ENCODE measurements around the gene CLDN5.

CLDN5 gene

DNA sequence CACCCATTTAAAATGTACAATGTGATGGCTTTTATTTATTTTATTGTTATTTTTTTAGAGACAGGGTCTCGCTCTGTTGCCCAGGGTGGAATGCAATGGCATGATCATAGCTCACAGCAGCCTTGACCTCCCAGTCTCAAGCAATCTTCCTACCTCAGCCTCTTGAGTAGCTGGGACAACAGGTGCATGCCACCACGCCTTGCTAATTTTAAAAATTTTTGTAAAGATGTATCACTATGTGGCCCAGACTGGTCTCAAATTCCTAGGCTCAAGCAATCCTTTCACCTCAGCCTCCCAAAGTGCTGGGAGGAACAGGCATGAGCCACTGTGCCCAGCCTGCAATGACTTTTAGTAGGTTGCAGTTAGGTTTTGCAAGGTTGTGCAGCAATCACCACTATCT is 14.3 kb downstream of the CLDN5 start:
- Histone ChIP-seq H3K27ac (ENCODE audit: low read depth, low read length) (no peak overlapping the region), H3K27me3 (ENCODE audit: insufficient read depth, low read length) (no peaks in the 10 kb centered on the region), H3K9me3 (ENCODE audit: insufficient read depth, low read depth, low read length) (no peaks in the 10 kb centered on the region), H3K4me1 (ENCODE audit: insufficient read depth, low read length) (no peaks in the 10 kb centered on the region), H3K4me3 (ENCODE audit: low read length) (no peak overlapping the region), H3K9ac (ENCODE audit: low read depth, low read length) (no peak overlapping the region), H3K36me3 (ENCODE audit: insufficient read depth, low read length) (peaks cover 92% of the 10 kb centered on the region)
- 100% methylated on average over 2 of the region's 2 CpGs for whole genome bisulfite sequencing

- Histone ChIP-seq H3K9ac (ENCODE audit: low read depth, low read length) (no peak overlapping the region), H3K4me3 (ENCODE audit: low read length) (no peak overlapping the region), H3K27ac (ENCODE audit: low read depth, low read length) (no peak overlapping the region), H3K9me3 (ENCODE audit: insufficient read depth, low read depth, low read length) (no peaks in the 10 kb centered on the region), H3K36me3 (ENCODE audit: insufficient read depth, low read length) (peaks cover 85% of the 10 kb centered on the region), H3K27me3 (ENCODE audit: insufficient read depth, low read length) (no peaks in the 10 kb centered on the region), H3K4me1 (ENCODE audit: insufficient read depth, low read length) (no peaks in the 10 kb centered on the region)
- 91% methylated on average over 3 of the region's 3 CpGs for WGBS
These were observed 15.0 kb downstream of the CLDN5 start for GRCh38 chr22:19509191-19509590.

DNA sequence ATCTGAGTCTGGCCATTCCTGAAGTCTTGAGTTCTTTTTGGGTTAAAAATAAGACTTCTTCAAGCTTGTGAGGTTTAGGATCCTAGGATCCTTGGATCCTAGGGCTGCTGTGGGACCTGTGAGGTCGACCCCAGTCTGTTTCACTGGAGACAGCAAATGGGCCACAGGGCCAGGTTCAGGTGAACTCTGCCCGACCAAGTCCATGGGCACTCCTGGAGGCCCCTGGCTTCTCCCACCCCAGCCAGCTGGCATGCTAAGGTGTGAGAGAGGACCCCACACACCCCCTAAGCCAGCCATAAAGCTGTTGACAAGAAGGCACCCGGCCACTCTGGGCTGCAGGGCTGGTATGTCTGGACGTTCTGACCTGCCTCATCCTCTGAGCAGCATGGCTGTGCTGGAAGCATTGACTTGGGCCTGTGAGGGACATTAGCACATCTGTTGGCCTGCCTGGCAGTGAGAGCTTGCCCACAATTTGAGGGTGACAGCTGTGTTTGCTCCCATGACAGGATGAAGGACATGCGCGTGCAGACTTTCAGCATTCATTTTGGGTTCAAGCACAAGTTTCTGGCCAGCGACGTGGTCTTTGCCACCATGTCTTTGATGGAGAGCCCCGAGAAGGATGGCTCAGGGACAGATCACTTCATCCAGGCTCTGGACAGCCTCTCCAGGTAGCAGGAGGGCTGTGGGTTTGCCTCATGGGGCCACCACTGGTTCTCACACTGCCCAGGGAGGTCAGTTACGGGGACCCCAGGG is 16.0 kb downstream of the CLDN5 start:
- WGBS, result 91% methylated on average over 10 of the region's 10 CpGs

DNA sequence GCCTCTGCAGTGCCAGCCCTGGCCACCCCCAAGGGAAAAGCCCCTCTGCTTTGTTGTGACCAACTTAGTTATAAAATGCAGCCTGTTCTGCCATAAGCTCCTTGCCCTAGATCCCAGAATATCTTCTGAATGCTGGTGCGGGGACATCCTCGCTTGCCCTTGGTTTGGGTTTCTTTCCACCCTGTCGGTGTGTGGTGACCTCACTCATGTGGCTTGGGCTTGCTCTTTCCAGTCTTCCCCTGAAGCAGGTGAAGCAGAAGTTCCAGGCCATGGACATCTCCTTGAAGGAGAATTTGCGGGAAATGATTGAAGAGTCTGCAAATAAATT is 16.7 kb downstream of the CLDN5 start:
- 98% methylated on average over 4 of the region's 4 CpGs for WGBS
- no peak overlapping the region for H3K4me3 ChIP-seq (ENCODE audit: low read length)
- peaks cover 68% of the 10 kb centered on the region for H3K36me3 ChIP-seq (ENCODE audit: insufficient read depth, low read length)
- no peaks in the 10 kb centered on the region for H3K27me3 ChIP-seq (ENCODE audit: insufficient read depth, low read length)
- no peak overlapping the region for H3K9ac ChIP-seq (ENCODE audit: low read depth, low read length)
- no peaks in the 10 kb centered on the region for H3K4me1 ChIP-seq (ENCODE audit: insufficient read depth, low read length)
- no peaks in the 10 kb centered on the region for H3K9me3 ChIP-seq (ENCODE audit: insufficient read depth, low read depth, low read length)
- no peak overlapping the region for H3K27ac ChIP-seq (ENCODE audit: low read depth, low read length)

More for the DNA sequence above, 16.0 kb downstream of the CLDN5 start:
- no peaks in the 10 kb centered on the region for H3K27me3 ChIP-seq (ENCODE audit: insufficient read depth, low read length)
- no peak overlapping the region for H3K27ac ChIP-seq (ENCODE audit: low read depth, low read length)
- H3K9ac ChIP-seq (ENCODE audit: low read depth, low read length), result no peak overlapping the region
- H3K9me3 ChIP-seq (ENCODE audit: insufficient read depth, low read depth, low read length), result no peaks in the 10 kb centered on the region
- H3K4me1 ChIP-seq (ENCODE audit: insufficient read depth, low read length), result no peaks in the 10 kb centered on the region
- H3K36me3 ChIP-seq (ENCODE audit: insufficient read depth, low read length), result peaks cover 75% of the 10 kb centered on the region
- H3K4me3 ChIP-seq (ENCODE audit: low read length), result no peak overlapping the region

- no peak overlapping the region for H3K4me3 ChIP-seq (ENCODE audit: low read length)
- no peaks in the 10 kb centered on the region for H3K9me3 ChIP-seq (ENCODE audit: insufficient read depth, low read depth, low read length)
- WGBS, result 84% methylated on average over 10 of the region's 10 CpGs
- H3K27ac ChIP-seq (ENCODE audit: low read depth, low read length), result no peak overlapping the region
- no peaks in the 10 kb centered on the region for H3K4me1 ChIP-seq (ENCODE audit: insufficient read depth, low read length)
- no peak overlapping the region for H3K9ac ChIP-seq (ENCODE audit: low read depth, low read length)
- peaks cover 57% of the 10 kb centered on the region for H3K36me3 ChIP-seq (ENCODE audit: insufficient read depth, low read length)
- no peaks in the 10 kb centered on the region for H3K27me3 ChIP-seq (ENCODE audit: insufficient read depth, low read length)
These were observed 18.0 kb downstream of the CLDN5 start for GRCh38 chr22:19506212-19506611.

- Histone ChIP-seq H3K27ac (ENCODE audit: low read depth, low read length) (no peak overlapping the region), H3K4me1 (ENCODE audit: insufficient read depth, low read length) (no peaks in the 10 kb centered on the region), H3K4me3 (ENCODE audit: low read length) (no peak overlapping the region), H3K36me3 (ENCODE audit: insufficient read depth, low read length) (peaks cover 53% of the 10 kb centered on the region), H3K9me3 (ENCODE audit: insufficient read depth, low read depth, low read length) (no peaks in the 10 kb centered on the region), H3K27me3 (ENCODE audit: insufficient read depth, low read length) (no peaks in the 10 kb centered on the region), H3K9ac (ENCODE audit: low read depth, low read length) (no peak overlapping the region)
- 98% methylated on average over 5 of the region's 5 CpGs for WGBS
These were observed 18.5 kb downstream of the CLDN5 start for GRCh38 chr22:19505735-19506126.

GRCh38 chr22:19504900-19505734 is 19.1 kb downstream of the CLDN5 start:
- Histone ChIP-seq H3K9ac (ENCODE audit: low read depth, low read length) (no peak overlapping the region), H3K4me3 (ENCODE audit: low read length) (no peak overlapping the region), H3K9me3 (ENCODE audit: insufficient read depth, low read depth, low read length) (no peaks in the 10 kb centered on the region), H3K4me1 (ENCODE audit: insufficient read depth, low read length) (no peaks in the 10 kb centered on the region), H3K27me3 (ENCODE audit: insufficient read depth, low read length) (no peaks in the 10 kb centered on the region), H3K27ac (ENCODE audit: low read depth, low read length) (no peak overlapping the region), H3K36me3 (ENCODE audit: insufficient read depth, low read length) (peaks cover 52% of the 10 kb centered on the region)
- WGBS, result 91% methylated on average over 17 of the region's 18 CpGs

DNA sequence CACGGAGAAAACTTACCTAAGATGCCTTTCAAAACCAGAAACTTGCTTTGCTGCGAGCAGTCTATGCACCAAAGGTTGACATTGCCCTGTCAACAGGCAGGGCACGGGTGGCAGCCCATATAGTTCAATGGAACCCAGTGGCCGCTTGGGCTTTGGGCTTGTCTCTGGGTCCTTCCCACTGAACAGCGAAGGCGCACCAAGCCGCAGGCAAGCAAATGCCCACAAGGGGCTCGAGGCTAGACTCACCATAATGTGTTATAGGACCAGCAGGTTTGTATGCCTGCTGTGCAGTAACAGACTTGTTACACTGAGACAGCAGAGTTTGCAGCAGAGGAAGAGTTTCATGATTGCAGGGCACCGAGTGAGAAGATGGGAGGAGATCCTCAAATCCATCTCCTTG is 20.3 kb downstream of the CLDN5 start:
- H3K36me3 ChIP-seq (ENCODE audit: insufficient read depth, low read length), result peaks cover 51% of the 10 kb centered on the region

GRCh38 chr22:19503367-19503766 is 20.8 kb downstream of the CLDN5 start:
- no peaks in the 10 kb centered on the region for H3K9me3 ChIP-seq (ENCODE audit: insufficient read depth, low read depth, low read length)
- no peaks in the 10 kb centered on the region for H3K4me1 ChIP-seq (ENCODE audit: insufficient read depth, low read length)
- H3K27me3 ChIP-seq (ENCODE audit: insufficient read depth, low read length), result no peaks in the 10 kb centered on the region
- no peak overlapping the region for H3K9ac ChIP-seq (ENCODE audit: low read depth, low read length)
- H3K4me3 ChIP-seq (ENCODE audit: low read length), result no peak overlapping the region
- H3K36me3 ChIP-seq (ENCODE audit: insufficient read depth, low read length), result peaks cover 51% of the 10 kb centered on the region
- 84% methylated on average over 7 of the region's 7 CpGs for WGBS
- no peak overlapping the region for H3K27ac ChIP-seq (ENCODE audit: low read depth, low read length)

More for the DNA sequence above, 20.3 kb downstream of the CLDN5 start:
- no peak overlapping the region for H3K4me3 ChIP-seq (ENCODE audit: low read length)
- H3K4me1 ChIP-seq (ENCODE audit: insufficient read depth, low read length), result no peaks in the 10 kb centered on the region
- H3K27me3 ChIP-seq (ENCODE audit: insufficient read depth, low read length), result no peaks in the 10 kb centered on the region
- WGBS, result 91% methylated on average over 9 of the region's 9 CpGs
- H3K9ac ChIP-seq (ENCODE audit: low read depth, low read length), result no peak overlapping the region; the same call in 1 of the 2 replicates
- no peaks in the 10 kb centered on the region for H3K9me3 ChIP-seq (ENCODE audit: insufficient read depth, low read depth, low read length)
- H3K27ac ChIP-seq (ENCODE audit: low read depth, low read length), result no peak overlapping the region

DNA sequence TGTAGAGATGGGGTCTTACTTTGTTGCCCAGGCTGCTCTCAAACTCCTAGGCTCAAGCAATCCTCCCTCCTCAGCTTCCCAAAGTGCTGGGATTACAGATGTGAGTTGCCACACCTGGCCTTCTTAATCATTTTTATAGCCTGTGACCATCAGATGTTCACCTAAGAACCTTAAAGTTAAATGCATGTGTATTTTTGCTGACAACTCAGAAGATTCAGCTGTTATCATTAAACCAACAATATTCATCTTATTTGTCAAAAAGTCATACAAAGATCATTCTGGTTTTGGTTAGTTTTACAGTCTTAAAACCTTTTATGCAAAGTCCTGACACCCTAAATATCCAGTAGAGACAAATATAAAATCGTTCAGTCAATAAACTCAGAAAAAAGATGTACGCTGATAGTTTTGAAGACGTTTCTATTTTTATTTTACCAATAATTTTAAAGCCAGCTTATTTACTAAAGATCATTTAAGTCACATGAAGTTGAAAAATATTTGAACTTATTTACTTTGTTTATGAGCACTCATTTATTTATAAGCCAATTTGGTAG is 22.2 kb downstream of the CLDN5 start:
- Histone ChIP-seq H3K27ac (ENCODE audit: low read depth, low read length) (no peak overlapping the region), H3K9ac (ENCODE audit: low read depth, low read length) (no peak overlapping the region), H3K36me3 (ENCODE audit: insufficient read depth, low read length) (peaks cover 51% of the 10 kb centered on the region), H3K27me3 (ENCODE audit: insufficient read depth, low read length) (no peaks in the 10 kb centered on the region), H3K4me1 (ENCODE audit: insufficient read depth, low read length) (no peaks in the 10 kb centered on the region), H3K9me3 (ENCODE audit: insufficient read depth, low read depth, low read length) (no peaks in the 10 kb centered on the region), H3K4me3 (ENCODE audit: low read length) (no peak overlapping the region)
- WGBS, result 100% methylated on average over 3 of the region's 3 CpGs

- WGBS, result 91% methylated on average over 4 of the region's 4 CpGs
- peaks cover 54% of the 10 kb centered on the region for H3K36me3 ChIP-seq (ENCODE audit: insufficient read depth, low read length)
These were observed 24.3 kb downstream of the CLDN5 start for GRCh38 chr22:19499880-19500242.

More at GRCh38 chr22:19499880-19500242, 24.3 kb downstream of the CLDN5 start:
- Histone ChIP-seq H3K4me1 (ENCODE audit: insufficient read depth, low read length) (no peaks in the 10 kb centered on the region), H3K4me3 (ENCODE audit: low read length) (no peak overlapping the region), H3K9me3 (ENCODE audit: insufficient read depth, low read depth, low read length) (no peaks in the 10 kb centered on the region), H3K27ac (ENCODE audit: low read depth, low read length) (no peak overlapping the region), H3K27me3 (ENCODE audit: insufficient read depth, low read length) (no peaks in the 10 kb centered on the region), H3K9ac (ENCODE audit: low read depth, low read length) (no peak overlapping the region)

All from HUES64 (cell line).